ENCODE results near the gene LRFN5.

LRFN5 gene

DNA sequence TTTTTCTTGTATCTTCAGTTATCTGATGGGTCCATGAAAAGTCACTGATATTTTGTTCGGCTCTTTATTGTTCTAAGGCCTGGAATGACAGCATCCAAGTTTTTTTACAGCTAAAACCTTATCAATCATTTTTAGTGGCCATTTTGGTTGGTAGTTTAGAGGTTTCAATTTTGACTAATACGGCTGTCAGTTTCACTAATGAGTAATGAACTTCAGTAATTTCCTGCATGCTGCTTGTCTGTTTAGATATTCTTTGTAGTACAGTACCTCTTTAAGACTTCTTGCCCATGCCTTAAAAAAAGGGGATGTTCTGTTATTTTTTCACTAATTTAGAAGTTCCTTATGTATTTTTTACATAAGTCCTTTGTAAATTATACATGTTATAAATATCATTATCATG, 176.7 kb downstream of the LRFN5 start:
- no peak for DNase-seq

DNA sequence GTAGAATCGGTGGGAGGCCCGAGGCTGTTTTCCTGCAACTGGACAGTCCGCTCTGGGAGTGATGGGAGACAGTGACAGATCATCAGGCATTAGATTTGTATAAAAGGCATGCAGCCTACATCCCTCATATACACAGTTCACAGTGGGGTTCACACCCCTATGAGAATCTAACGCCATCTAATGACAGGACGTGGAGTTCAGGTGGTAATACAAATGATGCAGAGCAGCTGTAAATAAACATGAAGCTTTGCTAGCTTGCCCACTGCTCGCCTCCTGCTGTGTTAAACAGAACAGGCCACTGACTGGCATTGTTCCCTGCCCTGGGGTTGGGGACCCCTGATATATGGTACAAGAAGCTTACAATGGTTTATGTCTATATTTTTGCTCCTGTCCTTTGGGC, 179.0 kb downstream of the LRFN5 start:
- no peak for DNase-seq

DNA sequence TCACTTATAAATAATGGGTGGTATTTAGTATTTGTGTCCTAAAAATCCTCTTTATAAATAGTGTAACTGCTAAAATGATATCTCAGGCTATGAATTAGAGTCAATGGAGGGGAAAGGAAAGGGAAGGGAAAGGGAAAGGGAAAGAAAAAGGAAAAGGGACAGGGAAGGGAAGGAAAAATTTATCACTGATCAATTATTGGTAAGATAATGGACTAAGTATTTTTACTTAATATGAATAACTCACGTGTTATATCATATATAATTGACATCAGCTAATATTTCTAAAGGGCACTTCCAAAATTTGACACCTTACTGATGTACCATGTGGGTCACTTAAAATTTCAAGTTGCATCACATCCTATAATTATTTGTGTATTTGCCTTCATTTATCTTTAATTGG, 193.1 kb downstream of the LRFN5 start:
- no peak for DNase-seq

DNA sequence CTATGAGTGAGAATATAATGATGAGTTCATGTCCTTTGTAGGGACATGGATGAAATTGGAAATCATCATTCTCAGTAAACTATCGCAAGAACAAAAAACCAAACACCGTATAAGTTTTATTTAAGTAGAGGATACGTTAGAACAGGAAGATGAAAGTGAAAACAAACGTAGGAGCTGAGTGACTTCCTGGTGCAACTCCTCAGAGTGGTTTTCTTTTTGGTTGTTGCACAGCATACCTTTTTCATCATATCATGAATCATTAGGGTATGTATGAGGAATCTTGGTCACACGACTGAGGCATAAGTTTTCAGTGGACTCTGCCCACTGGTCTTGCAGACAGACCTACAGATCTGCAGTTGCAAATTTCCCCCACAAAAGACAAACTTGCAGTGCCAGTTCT, 199.0 kb downstream of the LRFN5 start:
- DNase-seq: no peak

DNA sequence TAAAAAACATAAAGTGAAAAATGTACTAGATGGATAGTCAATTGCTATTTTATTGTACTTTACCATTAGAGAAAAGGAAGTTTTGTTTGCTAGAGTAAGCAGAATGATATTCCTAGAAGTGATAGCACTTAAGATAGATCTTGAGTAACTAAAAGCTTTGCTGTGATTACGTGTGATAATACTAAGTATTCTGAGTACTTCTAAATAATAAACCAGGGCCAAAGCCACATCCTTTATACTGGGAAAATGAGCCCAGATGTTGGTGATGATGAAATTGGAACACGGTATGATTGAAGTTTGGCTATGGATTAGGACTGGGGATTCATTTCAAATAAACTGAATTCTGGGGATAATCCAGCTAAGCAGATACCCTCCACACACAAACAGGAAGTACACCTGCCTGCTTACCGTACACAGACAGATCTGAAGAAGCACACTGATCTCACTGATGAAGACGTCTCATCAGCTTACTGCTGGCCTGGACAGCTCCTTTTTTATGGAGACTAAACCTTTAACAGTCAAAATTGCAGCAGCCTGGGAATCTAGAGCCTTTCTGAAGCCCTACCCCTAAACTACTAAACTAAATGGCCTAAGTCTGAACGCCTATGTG, 199.8 kb downstream of the LRFN5 start:
- DNase-seq: no peak

DNA sequence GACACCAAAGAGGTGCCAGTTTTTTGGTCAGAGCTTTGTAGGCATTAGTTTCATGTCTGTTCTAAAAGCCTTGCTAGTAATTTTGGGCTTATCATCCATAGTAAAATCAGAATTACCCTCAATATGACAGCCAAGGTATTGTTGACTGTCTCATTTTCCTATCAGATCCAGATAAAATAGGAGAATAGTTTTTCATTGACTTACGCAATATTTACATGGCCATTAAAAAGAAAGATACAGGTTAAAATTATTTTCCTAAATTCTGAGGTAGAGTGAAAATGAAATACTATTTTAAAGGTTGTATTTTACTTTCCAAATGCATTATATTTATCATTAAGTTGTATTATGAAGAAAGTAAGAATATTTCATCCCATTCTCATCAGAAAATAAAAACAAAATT, 203.7 kb downstream of the LRFN5 start:
- no peak for DNase-seq

DNA sequence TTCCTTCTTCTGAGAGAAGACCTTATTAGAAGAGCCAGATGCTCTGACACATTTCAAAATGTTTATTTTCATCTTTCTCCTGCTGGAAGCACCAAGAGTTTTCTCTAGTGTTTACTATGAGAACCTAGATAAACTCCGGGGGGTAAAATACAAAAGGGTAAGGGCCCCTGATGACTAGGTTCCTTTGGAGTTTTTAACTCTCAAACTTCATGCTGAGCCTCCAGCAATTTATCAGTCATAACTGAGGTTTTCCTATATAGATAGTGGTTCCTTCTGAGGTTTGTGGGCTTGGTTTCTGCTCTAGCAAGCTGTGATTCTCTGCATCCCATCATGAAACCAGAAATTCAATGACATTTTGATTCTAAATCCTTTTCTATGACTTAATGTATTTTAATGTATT, 210.9 kb downstream of the LRFN5 start:
- no peak for DNase-seq

DNA sequence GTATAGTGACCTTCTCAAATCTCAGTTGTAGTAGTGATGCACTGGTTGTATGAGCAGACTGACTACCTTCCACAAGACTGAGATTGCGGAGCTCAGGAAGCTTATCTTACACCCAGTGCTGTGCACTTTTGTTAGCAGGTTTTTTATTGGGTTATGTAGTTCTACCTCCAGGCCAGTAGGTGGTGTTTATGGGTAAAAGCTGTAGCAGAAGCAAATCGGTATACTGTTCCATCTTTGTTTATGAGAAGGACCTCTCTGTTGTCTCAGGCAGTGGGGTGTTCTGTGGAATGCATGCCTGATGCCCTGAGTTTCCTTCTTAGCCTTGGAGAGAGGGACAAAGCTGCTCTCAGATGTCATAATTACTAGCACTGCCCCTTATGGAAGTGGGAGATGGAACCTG, 217.8 kb downstream of the LRFN5 start:
- DNase-seq: no peak

DNA sequence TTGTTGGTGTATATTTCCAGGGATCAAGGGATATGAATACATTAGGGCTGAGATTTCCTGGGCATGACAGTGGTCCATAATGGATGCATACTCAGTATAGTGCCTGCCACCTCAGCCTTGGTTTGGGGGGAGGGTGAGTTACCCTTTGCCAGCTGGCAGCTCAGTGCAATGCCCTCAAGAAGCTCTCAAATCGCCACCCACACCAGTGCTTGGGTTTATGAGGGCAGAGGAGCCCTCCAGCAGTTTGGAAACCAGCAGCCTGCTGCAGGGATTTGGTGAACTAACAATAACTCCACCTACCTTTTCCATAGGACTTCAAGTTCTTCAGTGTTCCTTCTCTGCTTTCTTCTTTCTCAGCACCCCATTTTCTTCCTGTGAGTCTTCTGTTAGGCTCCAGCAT, 218.9 kb downstream of the LRFN5 start:
- DNase-seq: no peak

DNA sequence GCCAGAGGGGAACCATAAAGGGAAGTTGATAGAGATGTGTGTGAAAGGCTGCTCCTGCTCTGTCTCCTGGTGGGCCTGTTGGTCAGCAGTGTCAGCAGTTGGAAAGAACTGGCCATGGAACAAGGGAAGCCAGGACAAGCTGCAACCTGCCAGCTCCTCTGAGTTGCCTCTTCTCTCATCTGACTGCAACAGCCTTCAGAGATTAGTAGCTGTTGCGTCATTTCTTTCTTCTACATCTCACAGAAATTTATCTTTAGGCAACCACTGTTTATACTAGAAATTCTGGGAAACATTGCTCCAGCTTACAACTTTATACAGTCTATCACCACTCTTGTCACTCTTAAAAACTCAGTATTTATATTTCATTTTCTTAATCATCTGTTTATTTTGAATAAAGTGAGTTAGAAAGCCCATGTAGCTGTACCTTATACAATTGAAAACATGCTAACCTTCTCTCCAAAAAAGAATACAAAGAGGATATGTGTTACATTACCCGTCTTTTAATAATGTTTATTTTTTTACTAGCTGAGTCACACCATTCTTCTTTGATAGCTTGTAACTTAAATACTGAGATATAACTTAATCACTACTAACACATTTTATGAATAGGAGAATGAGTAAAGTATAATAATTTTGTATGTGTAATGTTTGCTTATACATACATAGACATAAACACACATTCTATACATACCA, 224.2 kb downstream of the LRFN5 start:
- no peak for DNase-seq

DNA sequence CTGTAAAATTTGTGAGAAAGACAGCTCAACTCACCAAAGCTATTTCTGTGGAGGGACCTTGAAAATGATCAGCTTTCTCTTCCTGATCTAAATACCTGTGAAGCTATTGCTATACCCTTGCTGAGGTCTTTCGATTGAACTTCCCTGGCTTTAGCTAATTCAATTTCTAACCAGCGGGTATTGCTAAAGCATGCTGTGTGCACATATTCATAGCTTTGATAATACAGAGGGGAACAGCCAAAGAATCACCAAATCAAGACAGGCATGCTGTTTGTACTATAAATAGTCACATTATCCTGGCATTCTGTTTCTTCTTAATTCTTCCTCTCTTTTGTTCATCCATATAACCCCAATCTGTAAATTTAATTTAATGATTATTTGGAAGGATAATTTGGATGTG, 233.0 kb downstream of the LRFN5 start:
- DNase-seq: no peak

DNA sequence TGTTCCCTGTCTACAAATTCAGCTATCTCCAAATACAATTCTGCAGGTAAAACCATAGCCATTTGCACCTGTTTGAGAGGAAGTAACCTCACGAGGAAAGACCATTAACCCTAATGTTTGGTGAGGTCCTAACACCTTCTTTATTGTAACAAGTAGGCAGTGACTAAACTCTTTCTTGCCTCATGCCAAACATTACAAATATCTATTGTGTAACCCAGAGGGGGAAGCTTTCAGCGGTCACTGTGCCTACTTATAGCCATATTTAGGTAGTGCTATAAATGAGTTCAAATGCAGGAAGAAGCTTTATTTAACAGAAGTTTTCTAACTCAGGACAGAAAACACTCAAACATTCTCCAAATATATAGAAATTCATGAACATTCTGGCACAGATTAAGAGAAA, 252.7 kb downstream of the LRFN5 start:
- no peak for DNase-seq

DNA sequence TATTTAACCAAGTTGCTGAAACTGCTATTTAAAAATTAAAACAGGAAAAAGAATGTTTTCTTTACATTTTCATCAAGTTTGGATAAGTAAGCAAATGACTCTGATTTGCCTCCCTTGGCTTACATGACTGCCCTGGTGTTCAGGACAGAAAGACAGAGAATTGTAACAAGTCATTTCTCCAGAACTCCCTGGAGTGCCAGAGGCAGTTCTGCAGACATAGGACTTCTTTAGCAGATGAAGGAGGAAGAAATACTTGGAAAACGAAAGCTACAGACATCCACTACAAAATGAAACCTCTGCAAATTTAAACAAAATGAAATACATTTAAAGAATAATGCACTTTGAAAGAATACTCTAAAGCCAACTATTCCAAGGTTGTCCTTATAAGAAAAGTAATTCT, 253.9 kb downstream of the LRFN5 start:
- DNase-seq: no peak

DNA sequence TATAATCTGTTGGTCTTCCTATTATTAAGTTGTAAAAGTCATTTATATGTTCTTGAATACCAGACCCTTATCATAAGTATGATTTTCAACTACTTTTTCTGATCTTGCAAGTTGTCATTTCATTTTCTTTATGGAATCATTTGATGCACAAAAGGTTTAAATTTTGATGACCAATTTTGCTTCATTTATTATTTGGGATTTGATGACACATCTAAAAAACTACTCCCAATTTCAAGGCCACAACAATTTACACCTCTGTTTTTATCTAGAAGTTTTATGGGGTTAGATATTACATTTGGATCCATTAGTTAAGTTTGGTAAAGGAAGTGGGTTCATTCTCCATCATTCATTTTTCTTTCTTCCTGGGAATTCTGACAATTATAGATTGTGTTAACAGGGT, 259.2 kb downstream of the LRFN5 start:
- no peak for DNase-seq

DNA sequence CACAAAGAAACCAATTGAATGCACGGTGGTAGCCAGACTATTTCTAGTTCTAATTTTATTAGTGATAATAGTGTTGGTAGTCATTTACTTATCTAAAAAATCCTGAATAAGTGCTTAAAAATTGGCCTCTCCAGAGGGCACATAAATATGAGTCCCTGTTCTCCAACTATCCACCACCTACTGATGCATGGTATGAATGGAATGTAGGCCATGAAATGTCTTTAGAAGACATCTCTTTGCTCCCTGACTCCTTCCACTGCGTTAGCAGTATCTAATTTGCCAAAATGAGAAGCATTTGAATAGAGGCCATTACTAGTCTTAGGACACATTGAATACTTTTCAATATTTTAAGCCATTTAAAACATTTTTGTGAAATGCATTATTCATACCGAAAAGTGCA, 261.7 kb downstream of the LRFN5 start:
- DNase-seq: no peak

DNA sequence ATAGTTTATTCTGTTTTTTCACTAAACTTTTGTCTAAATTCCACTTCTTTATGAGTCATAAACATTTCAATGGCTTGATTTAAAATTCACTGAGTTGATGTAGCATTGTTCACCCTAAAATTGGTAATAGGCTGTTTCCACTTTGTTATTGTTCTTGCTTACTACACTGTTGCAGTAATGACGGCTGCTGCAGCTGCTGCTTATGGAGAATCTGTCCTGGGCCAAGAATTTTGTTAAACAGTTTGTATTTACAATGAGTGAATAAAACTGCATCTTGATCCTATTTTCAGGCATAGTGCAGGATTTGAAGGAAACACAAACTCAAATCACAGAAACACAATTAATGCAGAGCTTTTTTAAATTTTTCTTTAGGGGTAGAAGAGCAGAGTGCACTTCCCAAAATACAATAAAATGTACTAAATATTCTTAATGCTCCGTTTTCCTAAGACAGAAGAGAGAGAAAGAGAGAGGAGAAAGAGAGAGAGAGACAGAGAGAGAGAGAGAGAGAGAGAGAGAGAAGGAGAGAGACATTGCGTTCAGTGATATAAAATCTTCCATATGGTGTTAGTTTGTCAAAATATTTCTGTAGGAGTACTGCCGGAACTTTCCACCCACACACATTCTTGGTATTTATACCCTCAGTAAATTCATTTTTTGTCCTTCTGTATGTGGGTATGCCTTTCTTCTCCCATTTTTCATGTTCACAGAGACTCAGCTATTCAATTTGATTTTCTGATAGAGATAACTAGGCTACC, 266.4 kb downstream of the LRFN5 start:
- no peak for DNase-seq

DNA sequence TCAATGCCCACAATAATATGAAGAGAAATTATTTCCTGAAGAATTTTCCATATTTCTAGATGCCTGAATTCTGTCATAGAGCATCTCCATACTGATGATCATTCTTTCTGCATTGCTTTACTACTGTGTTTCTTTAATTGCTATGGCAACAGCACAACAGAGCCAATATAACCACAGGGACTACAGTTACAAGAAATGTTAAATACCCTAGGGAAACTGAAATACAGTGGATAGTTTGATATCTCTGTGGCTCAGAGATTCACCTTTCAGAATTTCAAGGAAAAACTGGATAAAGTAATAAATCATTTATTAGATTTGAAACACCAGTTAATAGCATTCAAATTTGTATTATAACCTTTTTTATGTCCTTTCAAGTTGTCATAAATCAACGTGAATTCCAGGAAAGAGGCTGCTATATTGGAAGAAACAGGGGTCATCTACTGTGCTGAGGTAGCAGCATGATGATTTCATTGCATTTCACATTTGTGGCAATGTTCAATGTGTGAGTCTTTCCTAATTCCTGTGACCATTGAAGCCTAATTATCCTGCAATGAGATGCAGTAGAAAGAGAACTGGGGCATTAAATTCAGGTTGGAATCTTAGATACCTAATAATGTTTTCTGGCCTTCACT, 267.1 kb downstream of the LRFN5 start:
- DNase-seq: no peak

DNA sequence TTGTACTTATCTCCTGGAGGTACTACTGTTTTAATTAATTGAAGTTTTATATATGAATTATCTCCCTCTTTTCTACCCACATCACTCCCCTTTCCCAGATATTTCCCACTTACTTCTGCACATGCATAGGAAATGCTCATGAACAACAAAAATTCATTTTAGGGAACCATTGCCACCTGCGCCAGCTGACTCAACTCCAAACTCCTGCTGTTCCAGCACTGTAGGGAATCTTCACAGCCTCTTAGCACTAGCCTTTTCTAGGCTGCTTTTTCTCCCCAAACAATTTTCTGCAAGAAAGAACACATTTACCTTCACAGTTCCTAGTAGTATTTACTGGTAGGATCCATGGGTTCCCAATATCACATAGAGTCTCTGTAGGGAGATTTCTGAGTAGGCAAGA, 268.4 kb downstream of the LRFN5 start:
- no peak for DNase-seq

DNA sequence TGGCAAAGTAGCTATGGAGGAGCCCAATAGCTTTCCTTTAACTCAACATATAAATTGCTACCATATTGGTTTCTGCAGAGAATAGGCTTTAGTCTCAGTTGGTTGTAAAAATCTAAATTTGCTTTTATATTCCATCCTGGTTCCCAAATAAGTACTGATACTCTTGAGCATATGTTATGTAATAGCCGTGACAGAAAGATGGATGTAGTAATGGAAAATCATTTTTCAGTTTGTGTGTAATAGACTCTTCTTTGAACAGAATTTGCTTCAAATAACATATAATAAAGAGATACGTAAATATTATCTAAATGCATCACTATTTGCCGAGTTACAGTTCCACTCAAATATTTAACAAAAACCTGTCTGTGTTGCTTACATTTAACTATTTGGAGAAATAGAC, 271.6 kb downstream of the LRFN5 start:
- DNase-seq: no peak

DNA sequence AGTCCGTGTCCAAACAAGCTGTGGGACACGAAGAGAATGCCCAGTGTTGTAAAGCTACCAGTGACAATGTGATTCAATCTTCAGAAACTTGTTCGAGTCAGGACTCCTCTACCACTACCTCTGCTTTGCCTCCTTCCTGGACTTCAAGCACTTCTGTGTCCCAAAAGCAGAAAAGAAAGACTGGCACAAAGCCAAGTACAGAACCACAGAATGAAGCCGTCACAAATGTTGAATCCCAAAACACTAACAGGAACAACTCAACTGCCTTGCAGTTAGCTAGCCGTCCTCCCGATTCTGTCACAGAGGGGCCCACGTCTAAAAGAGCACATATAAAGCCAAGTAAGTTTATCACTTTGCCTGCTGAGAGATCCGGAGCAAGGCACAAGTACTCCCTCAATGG, 284.9 kb downstream of the LRFN5 start:
- no peak for DNase-seq

DNA sequence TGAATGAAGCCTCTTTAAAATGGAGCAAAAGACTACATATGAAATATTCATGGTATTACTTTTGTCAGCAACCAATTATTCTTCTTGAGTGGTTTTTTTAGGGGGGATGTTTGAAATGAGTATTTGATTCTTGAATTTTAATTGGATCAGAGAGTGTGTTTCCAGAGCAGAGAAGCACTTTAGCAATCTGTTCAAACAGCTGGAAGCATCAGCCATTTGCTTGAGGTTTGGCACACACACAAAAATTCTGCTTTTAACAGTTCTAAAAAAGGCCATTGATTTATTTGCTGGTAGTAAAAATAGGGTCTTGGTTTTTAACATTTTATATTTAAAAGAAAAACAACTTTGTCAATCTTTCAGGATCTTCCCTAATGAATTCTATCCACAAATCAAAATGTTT, 292.7 kb downstream of the LRFN5 start:
- DNase-seq: no peak

DNA sequence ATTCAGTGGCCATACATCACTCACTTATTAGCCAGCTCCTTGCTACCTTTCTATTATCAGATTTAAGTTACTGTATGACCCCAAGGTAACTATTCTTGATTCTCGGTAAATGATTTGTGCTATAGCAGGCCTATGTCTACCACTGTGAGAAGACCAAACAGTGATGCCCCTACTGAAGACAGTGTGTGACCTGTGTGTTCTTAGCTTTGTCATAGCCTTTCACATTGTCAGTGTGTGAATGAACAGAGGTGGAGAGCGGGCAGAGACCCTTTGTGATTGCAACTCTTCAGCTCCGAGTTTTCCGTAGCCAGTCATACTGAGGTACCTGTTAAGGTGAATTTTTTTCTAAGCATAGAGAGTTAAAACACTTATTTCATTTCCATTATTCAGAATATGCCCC, 294.0 kb downstream of the LRFN5 start:
- DNase-seq: no peak

DNA sequence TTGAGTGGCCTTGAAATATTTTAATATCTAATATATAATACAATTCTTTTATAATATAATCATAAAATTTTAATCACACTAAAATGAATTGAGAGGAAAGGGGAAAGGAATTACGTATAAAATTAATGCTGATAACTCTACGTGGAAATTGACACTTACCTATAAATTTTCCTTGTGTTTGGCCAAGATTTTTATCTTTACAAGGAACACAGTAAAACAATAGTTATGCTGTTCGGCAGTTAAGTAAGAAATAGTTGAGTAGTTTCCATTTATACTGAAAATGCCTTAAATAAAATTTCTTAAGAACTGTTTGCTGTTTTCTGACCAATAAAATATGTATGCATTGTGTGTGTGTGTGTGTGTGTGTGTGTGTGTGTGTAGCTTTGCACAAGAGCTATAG, 294.4 kb downstream of the LRFN5 start:
- no peak for DNase-seq

DNA sequence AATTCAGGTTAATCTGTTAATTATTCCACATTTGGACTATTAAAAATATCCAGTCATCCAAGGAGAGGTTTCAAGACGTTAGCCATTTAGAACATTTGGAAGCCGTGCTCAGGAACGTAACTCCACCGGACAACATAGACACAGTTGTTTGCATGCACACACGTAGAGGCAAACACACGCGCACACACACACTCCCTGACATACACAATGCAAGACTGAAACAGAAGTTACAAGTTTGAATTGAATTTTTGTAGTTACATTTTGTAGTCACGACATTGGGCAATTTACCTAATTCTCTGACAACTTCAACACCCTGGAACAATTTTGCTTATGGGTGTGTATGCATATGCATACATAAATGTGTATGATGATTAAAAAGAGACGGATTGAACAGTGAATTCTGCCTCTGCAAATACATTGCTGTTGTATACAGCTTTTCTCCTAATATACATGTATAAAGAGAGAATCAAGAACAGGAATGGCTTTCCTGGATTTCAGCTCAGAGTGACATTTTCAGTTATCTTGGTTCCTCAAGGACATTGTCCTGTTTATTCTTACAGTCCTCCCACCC, 298.8 kb downstream of the LRFN5 start:
- DNase-seq: no peak
